Islet precursor cell (in vitro differentiated cells): ENCODE results near the gene SMIM1.

ENCODE experiments used
- DNase-seq: peaks from one replicate; pipeline ENCODE4 v3.0.0-alpha.2; 2018

Gene SMIM1

DNA sequence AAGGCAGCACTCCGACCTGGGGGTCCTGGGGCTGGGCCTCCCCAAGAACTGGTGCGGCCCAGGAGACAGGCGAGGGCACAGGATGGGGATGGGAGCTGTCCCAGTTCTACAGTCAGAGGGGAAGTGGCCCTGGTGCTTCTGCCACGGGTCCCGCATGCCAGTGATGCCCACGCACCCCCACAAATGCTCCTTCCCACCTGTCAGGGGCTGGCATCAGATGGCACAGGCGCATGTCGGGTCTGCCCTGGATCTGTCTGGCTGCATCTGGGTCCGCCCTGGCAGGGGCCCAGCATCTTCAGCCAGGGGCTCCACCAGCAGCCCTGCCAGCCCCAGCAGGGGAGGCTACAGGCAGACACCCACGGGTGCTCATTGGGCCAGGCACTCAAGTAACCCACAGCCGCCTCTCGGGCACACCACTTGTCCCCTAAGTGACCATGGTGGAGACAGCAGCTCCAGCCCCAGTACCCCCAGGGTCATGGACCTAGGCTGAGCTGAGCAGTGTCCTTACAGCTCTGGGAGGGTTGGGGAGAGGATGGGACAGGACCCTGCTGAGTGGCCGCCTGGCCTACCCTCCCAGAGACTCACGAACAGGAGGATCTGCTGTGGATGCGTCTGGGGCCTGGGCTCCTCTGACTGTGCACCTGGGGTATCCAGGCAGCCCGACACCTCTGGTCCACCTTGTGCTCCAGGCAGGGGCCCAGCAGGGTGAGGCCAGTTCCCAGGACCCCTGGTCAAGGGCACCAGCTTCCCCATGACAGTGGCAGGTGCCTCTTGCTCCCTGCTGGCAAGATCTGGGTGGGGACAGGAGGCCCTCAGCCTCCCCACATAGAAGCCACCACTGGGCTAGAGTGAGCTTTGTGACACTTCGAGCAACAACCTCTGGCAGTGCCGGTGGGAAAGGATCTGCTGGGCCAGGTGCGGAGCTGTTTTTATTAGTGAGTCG lies 5.4 kb downstream of the SMIM1 start:
- DNase-seq: no peak

DNA sequence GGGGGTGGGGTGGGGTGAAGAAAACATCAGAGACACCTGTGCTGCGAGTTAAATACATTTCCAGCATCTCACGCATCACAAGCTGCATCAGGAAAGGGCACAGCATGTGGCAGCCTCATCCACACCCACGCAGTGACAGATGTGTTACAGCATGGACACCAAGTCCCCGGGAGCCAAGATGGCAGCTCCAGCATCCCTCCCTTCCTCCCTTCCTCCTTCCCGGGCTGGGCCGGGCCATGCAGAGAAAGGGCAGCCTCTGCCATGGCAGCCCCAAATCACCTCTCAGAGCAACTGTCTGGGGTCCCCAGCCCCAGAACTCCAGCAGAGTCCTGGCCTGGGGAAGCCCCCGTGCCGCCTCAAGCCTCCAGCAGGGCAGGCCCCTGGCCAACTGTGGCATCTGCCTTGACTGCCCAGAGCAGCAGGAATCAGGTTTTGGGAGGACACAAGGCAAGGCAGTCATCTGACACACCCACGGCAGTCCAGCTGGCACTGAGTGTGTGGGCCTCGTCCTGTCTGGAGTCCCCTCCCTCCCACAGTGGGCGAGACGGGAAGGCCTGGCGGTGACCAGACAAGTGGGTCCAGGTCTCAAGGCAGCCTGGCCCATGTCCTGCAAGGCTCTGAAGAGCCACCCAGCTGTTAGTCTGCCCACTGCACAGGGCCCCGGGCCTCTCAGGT lies 6.2 kb downstream of the SMIM1 start:
- no peak for DNase-seq

DNA sequence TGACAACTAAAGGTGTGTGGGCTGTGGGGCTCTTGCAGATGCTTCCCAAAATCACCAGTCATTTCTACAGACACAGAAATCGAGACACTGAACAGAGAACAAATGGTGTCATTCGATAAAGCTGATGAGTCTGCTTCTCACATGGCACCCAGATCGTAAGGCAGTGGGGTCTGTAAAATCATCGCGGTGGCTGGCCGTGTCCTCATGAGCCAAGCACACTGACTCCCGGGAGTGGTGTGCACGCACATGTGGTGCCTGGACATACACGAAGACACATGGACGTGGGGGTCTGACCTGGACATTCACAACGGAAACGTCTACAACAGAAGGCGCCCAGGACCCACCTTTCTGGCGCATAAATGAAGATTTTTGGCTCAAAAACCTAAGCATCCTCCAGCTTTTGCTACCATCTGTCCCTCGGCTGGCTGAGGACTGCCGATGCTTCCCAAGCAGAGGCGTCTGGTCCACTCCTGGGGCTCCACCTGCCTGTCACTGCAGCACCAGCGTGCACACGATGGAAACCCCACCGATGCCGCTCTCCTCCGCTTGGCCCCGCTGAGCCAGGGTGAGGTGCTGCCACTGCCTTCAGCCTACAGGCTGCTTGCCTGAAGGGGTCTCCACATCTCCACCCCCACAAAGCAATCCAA lies 6.8 kb downstream of the SMIM1 start:
- no peak for DNase-seq

- DNase-seq: no peak
Measured at GRCh38 chr1:3779912-3780416, 7.4 kb downstream of the SMIM1 start.

DNA sequence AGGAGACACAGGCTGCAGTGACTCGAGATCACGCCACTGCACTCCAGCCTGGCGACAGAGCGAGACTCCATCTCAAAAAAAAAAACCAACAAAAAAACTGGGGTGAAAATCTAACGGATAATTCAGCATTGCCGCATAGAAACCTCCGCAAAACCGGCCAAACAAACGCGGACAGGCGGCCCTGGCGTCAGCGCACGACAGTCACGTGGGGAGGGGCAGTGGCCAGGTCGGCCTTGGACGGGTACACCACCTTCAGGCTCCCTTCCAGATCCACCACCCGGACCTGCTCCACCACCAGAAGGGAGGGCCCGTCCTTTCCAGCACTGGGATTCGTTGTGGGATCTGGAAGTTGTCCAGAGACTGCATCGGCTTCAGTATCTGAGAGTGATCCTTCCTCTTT lies 8.4 kb downstream of the SMIM1 start:
- DNase-seq: no peak

- DNase-seq: no peak
Measured at GRCh38 chr1:3783651-3784474, 11.3 kb downstream of the SMIM1 start.

- no peak for DNase-seq
Measured at GRCh38 chr1:3785045-3785444, 12.5 kb downstream of the SMIM1 start.

GRCh38 chr1:3785456-3786157 lies 13.1 kb downstream of the SMIM1 start:
- DNase-seq: no peak

DNA sequence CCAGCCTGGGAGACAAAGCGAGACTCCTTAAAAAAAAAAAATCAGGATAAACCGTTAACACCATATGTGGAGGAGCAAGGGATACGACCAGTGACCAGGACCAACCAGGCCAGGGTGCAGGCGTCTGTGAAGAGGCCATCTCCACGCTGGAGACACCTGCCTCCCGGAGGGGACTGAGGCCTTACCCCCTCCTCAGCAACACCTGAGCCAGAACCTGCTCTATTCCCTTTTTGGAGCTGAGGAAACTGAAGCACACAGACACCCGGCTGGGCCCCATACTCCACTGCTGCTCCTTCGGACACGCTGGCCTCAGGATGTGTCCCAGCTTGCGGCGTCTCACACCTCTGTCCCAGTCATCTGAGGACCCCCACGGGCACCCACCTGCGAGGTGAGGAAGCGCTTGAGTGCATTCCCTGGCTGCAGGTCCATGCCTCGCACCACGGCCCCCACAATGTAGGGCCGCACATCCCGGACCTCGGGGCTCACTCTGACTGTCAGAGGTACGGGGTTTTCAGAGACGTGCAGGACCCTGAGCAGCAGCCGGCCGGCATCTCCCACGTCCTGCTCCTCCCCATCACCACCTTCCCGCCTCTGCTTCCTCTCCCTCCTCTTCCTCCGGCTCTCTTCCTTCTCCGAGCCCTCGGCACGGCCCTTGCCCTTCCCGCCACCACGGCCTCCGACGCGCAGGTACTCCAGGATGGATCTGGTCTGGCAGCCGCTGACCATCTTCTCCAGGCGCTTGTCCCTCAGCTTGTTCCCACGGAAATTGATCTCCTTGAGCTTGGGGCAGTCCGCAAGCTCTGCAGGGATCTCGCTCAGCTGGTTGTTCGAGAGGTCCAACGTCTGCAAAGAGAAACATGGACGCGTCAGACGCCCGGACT lies 14.2 kb downstream of the SMIM1 start:
- no peak for DNase-seq

DNA sequence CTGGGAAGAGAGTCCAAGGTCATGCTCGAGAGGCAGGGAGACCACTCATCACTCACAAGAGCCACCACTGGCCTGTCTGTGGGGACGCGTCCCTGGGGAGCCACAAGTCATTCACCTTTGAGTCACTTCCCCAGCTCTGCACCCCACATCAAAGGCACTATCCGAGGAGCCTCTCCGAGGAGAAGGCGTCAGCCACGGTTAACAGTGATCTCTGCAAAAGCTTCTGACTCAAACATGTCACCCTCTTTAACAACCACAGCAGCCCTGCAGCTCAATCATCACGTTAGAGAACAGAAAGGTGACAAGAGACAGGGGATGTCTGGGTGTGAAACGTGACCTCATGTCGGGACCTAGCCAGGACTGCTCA lies 14.8 kb downstream of the SMIM1 start:
- DNase-seq: no peak

- no peak for DNase-seq
Measured at GRCh38 chr1:3787745-3788605, 15.4 kb downstream of the SMIM1 start.

- DNase-seq: no peak
Measured at GRCh38 chr1:3788756-3789420, 16.3 kb downstream of the SMIM1 start.

- DNase-seq: no peak
Measured at GRCh38 chr1:3789421-3790300, 17.1 kb downstream of the SMIM1 start.

DNA sequence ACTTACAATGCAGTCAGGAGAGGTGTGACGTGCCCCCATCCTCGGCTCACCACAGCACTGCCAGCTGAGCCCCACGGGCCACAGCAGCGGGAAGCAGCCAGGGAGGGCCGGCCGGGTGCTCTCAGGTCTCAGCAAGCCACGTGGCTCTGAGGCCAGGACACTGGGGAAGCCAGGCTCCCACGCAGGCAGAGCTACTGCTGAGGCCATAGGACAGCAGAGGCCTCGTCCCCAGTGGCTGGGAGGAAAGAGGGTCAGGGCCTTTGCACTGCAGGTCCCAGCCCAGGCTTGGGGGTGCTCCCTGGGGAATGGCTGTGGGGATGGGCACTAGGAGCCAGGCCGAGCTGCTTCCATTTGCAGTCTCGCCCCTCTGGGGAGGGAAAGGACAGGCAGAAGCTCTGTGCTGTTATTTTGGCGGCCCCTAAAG lies 18.0 kb downstream of the SMIM1 start:
- DNase-seq: peak; percentile 57

DNA sequence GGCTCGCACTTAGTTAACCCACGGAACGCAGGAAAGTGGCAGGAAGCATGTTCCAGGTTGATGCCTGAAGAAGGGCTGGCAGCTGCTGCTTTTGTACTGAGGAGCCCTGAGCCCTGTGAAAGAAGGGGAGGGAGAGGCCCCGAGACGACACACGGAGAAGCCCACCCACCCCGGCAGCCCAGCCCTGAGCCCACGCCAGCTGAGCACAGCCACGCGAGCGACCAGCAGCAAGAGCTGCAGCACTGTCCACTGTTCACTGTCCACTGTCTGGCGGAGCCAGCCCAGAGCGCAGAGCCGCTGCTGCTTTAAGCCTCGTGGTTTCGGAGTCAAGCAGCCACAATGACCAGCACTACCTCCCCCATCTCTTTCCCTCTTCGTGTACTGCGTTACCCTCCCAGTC lies 18.4 kb downstream of the SMIM1 start:
- no peak for DNase-seq

GRCh38 chr1:3795453-3796214 lies 23.1 kb downstream of the SMIM1 start:
- DNase-seq: no peak
